KMS-11 (cell line): ENCODE measurements around the gene SLC5A4.

Source experiments
- H2AFZ ChIP-seq: fragments of 200-600 bp; sonication (generic); 2 replicates; pipeline ENCODE4 v1.6.1; 2016; ENCODE audit warnings: antibody characterized with exemption, mixed run types, low read depth
- H3K27ac ChIP-seq: fragments of 200-600 bp; sonication (generic); 2 replicates; pipeline ENCODE4 v1.6.1; 2016; ENCODE audit warnings: mild to moderate bottlenecking, mixed run types
- H3K27me3 ChIP-seq: fragments of 200-600 bp; sonication (generic); 2 replicates; pipeline ENCODE4 v1.6.1; 2017; ENCODE audit warnings: mild to moderate bottlenecking, low read depth, mixed run types, moderate library complexity; ENCODE audit not compliant: insufficient read depth
- H3K36me3 ChIP-seq: fragments of 200-600 bp; sonication (generic); 2 replicates; pipeline ENCODE4 v1.6.1; 2017; ENCODE audit warnings: mild to moderate bottlenecking, mixed run types; ENCODE audit not compliant: insufficient read depth
- H3K4me1 ChIP-seq: fragments of 200-600 bp; sonication (generic); 2 replicates; pipeline ENCODE4 v1.6.1; 2016; ENCODE audit warnings: mild to moderate bottlenecking, low read depth, mixed run types; ENCODE audit not compliant: poor library complexity, severe bottlenecking
- H3K4me2 ChIP-seq: fragments of 200-600 bp; sonication (generic); 2 replicates; pipeline ENCODE4 v1.7.0; 2016; ENCODE audit warnings: mild to moderate bottlenecking, mixed run types
- H3K4me3 ChIP-seq: fragments of 200-600 bp; sonication (generic); IDR thresholded peaks from 2 replicates; pipeline ENCODE4 v1.6.1; 2017; ENCODE audit warnings: low read depth, low read length, mixed read lengths; ENCODE audit not compliant: insufficient read depth
- H3K79me2 ChIP-seq: fragments of 200-600 bp; sonication (generic); 2 replicates; pipeline ENCODE4 v1.6.1; 2016; ENCODE audit warnings: low read depth, mixed run types; ENCODE audit not compliant: insufficient read depth
- H3K9ac ChIP-seq: fragments of 200-600 bp; sonication (generic); 2 replicates; pipeline ENCODE4 v1.6.1; 2016; ENCODE audit warnings: mild to moderate bottlenecking, mixed run types
- H4K20me1 ChIP-seq: fragments of 200-600 bp; sonication (generic); 2 replicates; pipeline ENCODE4 v1.6.1; 2016; ENCODE audit warnings: mild to moderate bottlenecking, mixed run types; ENCODE audit not compliant: insufficient read depth
- TF ChIP-seq, protein P1 (sequence below): fragments of 200-600 bp; sonication (generic); conservative IDR thresholded peaks from 2 replicates; pipeline ENCODE4 v1.6.1; 2017; ENCODE audit warnings: low read depth, mild to moderate bottlenecking, antibody characterized with exemption, low read length, moderate library complexity, mixed read lengths

The SLC5A4 gene

DNA sequence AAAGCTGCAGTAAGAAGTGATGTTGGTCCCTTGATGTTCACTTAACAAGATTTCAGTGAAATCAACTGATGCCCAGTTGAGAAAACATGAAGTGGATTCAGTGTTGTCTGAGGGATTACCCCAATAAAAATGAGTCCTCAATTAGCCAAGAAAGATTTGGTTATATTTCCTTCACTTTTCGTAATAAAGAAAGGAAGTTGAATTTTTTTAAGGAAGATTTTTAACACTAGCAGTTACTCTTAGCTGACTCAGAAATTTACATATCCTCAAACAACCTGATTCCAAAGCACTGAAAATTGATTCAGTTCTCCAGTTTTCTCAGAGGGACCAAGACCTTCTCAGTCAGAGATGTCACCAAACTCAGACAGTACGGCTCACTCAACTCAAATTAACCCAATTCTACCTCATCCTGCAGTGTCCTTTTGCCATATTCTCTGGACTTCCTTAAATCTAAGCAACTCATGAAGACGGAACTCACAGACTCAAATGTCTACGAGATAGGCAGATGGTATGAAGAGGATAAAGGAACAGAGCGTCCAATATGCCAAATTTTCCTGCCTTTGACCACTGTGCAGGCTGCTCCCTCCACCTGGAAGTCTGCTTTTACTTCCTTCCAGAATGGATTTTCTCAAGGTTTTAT, 22.8 kb downstream of the SLC5A4 start:
- Histone ChIP-seq H3K4me2 (no peak overlapping the region), H3K27ac (no peak overlapping the region), H3K79me2 (no peaks in the 10 kb centered on the region), H2AFZ (no peak overlapping the region), H3K4me1 (no peaks in the 10 kb centered on the region), H4K20me1 (no peaks in the 10 kb centered on the region), H3K4me3 (no peak overlapping the region), H3K36me3 (no peaks in the 10 kb centered on the region), H3K27me3 (no peaks in the 10 kb centered on the region), H3K9ac (no peak overlapping the region)
- TF ChIP-seq, protein P1, sequence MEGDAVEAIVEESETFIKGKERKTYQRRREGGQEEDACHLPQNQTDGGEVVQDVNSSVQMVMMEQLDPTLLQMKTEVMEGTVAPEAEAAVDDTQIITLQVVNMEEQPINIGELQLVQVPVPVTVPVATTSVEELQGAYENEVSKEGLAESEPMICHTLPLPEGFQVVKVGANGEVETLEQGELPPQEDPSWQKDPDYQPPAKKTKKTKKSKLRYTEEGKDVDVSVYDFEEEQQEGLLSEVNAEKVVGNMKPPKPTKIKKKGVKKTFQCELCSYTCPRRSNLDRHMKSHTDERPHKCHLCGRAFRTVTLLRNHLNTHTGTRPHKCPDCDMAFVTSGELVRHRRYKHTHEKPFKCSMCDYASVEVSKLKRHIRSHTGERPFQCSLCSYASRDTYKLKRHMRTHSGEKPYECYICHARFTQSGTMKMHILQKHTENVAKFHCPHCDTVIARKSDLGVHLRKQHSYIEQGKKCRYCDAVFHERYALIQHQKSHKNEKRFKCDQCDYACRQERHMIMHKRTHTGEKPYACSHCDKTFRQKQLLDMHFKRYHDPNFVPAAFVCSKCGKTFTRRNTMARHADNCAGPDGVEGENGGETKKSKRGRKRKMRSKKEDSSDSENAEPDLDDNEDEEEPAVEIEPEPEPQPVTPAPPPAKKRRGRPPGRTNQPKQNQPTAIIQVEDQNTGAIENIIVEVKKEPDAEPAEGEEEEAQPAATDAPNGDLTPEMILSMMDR = no peak

DNA sequence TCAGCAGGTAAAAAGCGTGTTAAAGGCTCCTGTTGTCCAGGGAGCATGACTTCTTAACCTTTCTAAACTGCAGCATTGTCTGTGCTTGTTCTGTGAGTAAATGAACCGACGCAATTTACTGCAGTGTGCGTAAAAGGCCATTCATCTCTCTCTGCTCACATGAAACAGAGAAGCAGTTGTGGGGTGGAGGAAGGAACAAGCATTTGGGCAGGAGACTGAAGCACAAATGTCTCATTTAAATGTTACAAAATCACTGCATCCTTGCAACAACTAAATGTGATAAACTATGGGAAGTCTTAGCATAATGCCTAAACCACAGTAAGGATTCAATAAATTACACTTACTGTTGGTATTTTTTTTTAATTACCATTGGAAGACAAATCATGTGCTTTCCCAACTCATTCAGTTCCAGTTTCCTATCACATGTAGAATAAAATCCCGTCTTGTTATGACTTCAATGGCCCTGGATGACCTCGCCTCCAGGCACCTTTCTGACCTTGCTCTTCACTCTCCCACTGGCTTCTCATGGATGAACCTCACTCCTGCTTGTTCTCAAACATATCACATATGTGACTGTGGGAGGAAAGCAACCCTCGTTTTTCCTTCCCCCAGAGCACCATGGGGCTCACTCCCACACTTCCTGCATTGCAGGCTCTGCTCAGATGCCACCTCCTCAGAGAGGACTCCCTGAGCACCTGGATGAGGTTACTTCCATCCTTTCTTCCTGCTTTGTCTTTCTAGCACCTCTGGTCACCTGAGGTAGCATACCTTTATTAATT, 28.6 kb downstream of the SLC5A4 start:
- Histone ChIP-seq H3K27me3 (no peaks in the 10 kb centered on the region), H3K36me3 (no peaks in the 10 kb centered on the region), H4K20me1 (no peaks in the 10 kb centered on the region), H2AFZ (no peak overlapping the region), H3K9ac (no peak overlapping the region), H3K4me2 (no peak overlapping the region), H3K79me2 (no peaks in the 10 kb centered on the region), H3K4me3 (no peak overlapping the region), H3K27ac (no peak overlapping the region), H3K4me1 (no peaks in the 10 kb centered on the region)
- TF ChIP-seq, protein P1 = no peak

DNA sequence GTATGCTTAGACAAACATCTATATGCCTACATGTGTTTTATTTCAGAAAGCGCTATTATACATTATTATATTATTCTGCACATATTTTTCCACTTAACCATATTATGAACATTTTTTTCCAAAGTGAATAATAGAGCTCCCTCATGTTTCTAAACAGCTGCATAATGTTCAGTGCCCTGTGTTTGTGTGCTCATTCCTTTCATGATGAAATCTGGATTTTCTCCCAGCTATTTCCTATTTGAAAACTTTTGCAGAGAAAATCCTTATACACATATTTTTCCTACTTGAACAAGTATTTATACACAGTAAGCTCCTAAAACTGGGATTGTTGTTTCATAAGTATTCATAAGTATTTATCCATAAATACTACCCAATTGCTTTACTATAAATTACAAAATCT, 32.2 kb downstream of the SLC5A4 start:
- H3K4me1 ChIP-seq = no peaks in the 10 kb centered on the region
- H4K20me1 ChIP-seq = no peaks in the 10 kb centered on the region
- no peak overlapping the region for H3K4me3 ChIP-seq
- H3K36me3 ChIP-seq = no peaks in the 10 kb centered on the region
- TF ChIP-seq, protein P1 = no peak
- H3K9ac ChIP-seq = no peak overlapping the region
- H3K27me3 ChIP-seq = no peaks in the 10 kb centered on the region
- no peak overlapping the region for H3K27ac ChIP-seq
- no peak overlapping the region for H2AFZ ChIP-seq
- no peaks in the 10 kb centered on the region for H3K79me2 ChIP-seq
- H3K4me2 ChIP-seq = no peak overlapping the region

- H3K36me3 ChIP-seq = no peaks in the 10 kb centered on the region
- H3K9ac ChIP-seq = no peak overlapping the region
- no peaks in the 10 kb centered on the region for H3K27me3 ChIP-seq
- TF ChIP-seq, protein P1 = no peak
- H3K4me3 ChIP-seq = no peak overlapping the region
- H3K27ac ChIP-seq = no peak overlapping the region
- H3K4me2 ChIP-seq = no peak overlapping the region
- no peaks in the 10 kb centered on the region for H3K4me1 ChIP-seq
- H4K20me1 ChIP-seq = no peaks in the 10 kb centered on the region
- H2AFZ ChIP-seq = no peak overlapping the region
- no peaks in the 10 kb centered on the region for H3K79me2 ChIP-seq
Measured at GRCh38 chr22:32219026-32219425, 36.1 kb downstream of the SLC5A4 start.
